Osteoblast (primary cell): ENCODE results near the gene LYST. TPM values are rescaled to one million over a fixed set of nuclear protein-coding genes. Genes with fewer than 3 reads are reported as not detected.

Experiments used
- DNase-seq: peaks from one replicate; pipeline ENCODE4 v3.0.0; 2011; ENCODE audit warnings: low spot score, mixed read lengths; ENCODE audit not compliant: insufficient read length; ENCODE audit errors: missing footprints
- H2AFZ ChIP-seq: 2 replicates; pipeline ENCODE4 v1.6.0; 2011; ENCODE audit warnings: mild to moderate bottlenecking, low read length
- H3K27ac ChIP-seq: 2 replicates; pipeline ENCODE4 v1.5.1; 2011; ENCODE audit warnings: mild to moderate bottlenecking, low read depth, low read length, moderate library complexity
- H3K27me3 ChIP-seq: 2 replicates; pipeline ENCODE4 v1.6.0; 2012; ENCODE audit warnings: mild to moderate bottlenecking, control low read depth, inconsistent platforms, low read length, moderate library complexity; ENCODE audit not compliant: insufficient read depth
- H3K36me3 ChIP-seq: 2 replicates; pipeline ENCODE4 v1.5.1; 2011; ENCODE audit warnings: mild to moderate bottlenecking, low read length, control low read depth, moderate library complexity; ENCODE audit not compliant: insufficient read depth
- H3K4me1 ChIP-seq: 2 replicates; pipeline ENCODE4 v1.5.1; 2011; ENCODE audit warnings: mild to moderate bottlenecking, low read length, control low read depth, moderate library complexity; ENCODE audit not compliant: insufficient read depth
- H3K4me2 ChIP-seq: 2 replicates; pipeline ENCODE4 v1.6.0; 2011; ENCODE audit warnings: mild to moderate bottlenecking, low read length; ENCODE audit not compliant: insufficient read depth
- H3K4me3 ChIP-seq: fragments of 200-600 bp; sonication (generic); 3 replicates; pipeline ENCODE4 v1.5.1; 2012; ENCODE audit warnings: mild to moderate bottlenecking, low read length, inconsistent platforms; ENCODE audit not compliant: insufficient read depth
- H3K79me2 ChIP-seq: 2 replicates; pipeline ENCODE4 v1.6.0; 2012; ENCODE audit warnings: mild to moderate bottlenecking, low read length, control low read depth, inconsistent platforms; ENCODE audit not compliant: insufficient read depth
- H3K9me3 ChIP-seq: 2 replicates; pipeline ENCODE4 v1.5.1; 2011; ENCODE audit warnings: low read depth, low read length, control low read depth
- H4K20me1 ChIP-seq: 2 replicates; pipeline ENCODE4 v1.6.0; 2012; ENCODE audit warnings: mild to moderate bottlenecking, low read length, control low read depth; ENCODE audit not compliant: insufficient read depth
- total RNA-seq: library from RNA; depleted of rRNA; stranded (reverse); fragments of >200 nt; gene quantifications from 2 replicates; pipeline ENCODE4 v1.2.3, GENCODE V29; 2012
- TF ChIP-seq, protein P1 (sequence below): IDR thresholded peaks from 2 replicates; pipeline ENCODE4 v1.5.1; 2011; ENCODE audit warnings: mild to moderate bottlenecking, low read depth, low read length, moderate library complexity; ENCODE audit errors: extremely low read depth

The LYST gene
- total RNA-seq, 1 donor, result 63.0 TPM

DNA sequence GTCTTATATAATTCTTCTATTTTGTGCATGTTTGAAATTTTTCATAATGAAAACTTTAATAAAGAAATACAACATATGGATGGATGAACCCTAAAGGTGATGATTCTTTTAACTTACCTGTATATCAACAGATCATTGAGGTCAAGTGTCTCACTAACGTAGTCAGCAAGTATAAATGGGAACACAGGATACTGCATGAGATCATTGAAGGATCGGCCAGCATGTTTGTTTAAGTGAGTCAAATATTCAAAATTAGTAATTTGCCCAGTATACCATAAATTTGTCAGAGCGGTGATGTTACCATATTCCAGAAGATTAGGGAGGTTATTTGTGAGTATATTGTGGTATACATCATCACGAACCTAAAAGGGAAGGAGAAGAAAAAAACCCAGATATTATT lies 146.2 kb downstream of the LYST start:
- DNase-seq, result peak; percentile 60
- TF ChIP-seq, protein P1, sequence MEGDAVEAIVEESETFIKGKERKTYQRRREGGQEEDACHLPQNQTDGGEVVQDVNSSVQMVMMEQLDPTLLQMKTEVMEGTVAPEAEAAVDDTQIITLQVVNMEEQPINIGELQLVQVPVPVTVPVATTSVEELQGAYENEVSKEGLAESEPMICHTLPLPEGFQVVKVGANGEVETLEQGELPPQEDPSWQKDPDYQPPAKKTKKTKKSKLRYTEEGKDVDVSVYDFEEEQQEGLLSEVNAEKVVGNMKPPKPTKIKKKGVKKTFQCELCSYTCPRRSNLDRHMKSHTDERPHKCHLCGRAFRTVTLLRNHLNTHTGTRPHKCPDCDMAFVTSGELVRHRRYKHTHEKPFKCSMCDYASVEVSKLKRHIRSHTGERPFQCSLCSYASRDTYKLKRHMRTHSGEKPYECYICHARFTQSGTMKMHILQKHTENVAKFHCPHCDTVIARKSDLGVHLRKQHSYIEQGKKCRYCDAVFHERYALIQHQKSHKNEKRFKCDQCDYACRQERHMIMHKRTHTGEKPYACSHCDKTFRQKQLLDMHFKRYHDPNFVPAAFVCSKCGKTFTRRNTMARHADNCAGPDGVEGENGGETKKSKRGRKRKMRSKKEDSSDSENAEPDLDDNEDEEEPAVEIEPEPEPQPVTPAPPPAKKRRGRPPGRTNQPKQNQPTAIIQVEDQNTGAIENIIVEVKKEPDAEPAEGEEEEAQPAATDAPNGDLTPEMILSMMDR, result no peak

DNA sequence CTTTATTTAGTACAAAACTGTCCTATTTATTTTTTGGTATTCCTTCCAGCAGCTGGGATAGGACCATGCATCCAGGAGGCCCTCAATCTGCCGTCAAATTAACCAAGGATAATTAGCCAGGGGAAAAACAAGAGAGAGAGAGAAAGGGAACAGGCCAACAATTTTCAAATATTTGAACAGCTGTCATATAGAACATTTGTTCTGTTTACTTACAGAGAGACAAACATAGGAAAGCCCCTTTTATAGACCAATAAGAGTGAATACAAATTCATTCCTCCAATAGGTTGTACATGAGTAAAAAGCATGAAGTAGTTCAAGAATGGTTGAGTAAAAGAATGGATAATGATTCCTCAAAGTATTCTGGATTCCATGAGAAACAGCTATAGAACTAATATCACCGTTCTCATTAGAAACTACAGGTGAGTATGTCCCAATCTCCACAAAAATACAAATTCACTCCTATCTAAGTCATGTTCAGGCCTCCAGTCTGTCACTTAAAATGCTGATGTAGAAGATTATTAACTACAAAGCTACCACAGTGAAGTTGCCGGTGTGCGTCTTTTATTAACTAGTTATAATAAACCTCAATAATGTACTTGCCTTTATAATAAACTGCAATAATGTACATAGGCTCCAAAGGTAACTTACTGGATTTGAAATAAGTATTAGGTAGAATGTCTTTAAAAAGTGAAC lies 152.4 kb downstream of the LYST start:
- H4K20me1 ChIP-seq, result no peaks in the 10 kb centered on the region
- no peak overlapping the region for H3K4me3 ChIP-seq
- no peaks in the 10 kb centered on the region for H3K4me1 ChIP-seq
- H3K9me3 ChIP-seq, result no peaks in the 10 kb centered on the region
- no peak overlapping the region for H3K4me2 ChIP-seq
- no peaks in the 10 kb centered on the region for H3K79me2 ChIP-seq
- TF ChIP-seq, protein P1, result no peak
- no peak for DNase-seq
- H3K27ac ChIP-seq, result no peak overlapping the region
- H3K27me3 ChIP-seq, result no peaks in the 10 kb centered on the region
- H3K36me3 ChIP-seq, result peaks cover 17% of the 10 kb centered on the region
- H2AFZ ChIP-seq, result no peak overlapping the region

More for the DNA sequence above, 146.2 kb downstream of the LYST start:
- Histone ChIP-seq H3K27me3 (no peaks in the 10 kb centered on the region), H3K79me2 (no peaks in the 10 kb centered on the region), H3K4me1 (peaks cover 6% of the 10 kb centered on the region), H3K9me3 (no peaks in the 10 kb centered on the region), H4K20me1 (no peaks in the 10 kb centered on the region), H3K4me3 (no peak overlapping the region), H3K4me2 (no peak overlapping the region), H2AFZ (no peak overlapping the region), H3K36me3 (peaks cover 22% of the 10 kb centered on the region), H3K27ac (no peak overlapping the region)

DNA sequence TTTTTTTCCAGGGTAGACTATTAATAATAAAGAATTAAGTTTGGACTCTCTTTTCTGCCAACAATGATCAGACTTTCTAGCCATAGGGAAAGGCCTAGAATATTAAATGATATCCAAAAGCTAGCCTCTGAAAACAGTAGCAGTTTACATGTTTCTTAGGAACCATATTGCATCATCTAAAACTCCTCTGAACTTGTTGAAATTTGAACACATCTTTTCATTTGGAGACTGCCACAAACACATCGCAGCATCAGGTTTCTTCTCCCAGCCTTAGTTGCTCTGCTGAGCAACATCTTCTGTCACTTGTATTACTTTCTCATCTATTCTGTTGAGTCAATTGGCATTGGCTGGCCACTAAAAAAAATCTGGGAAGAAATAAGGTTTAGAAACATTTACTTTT lies 153.9 kb downstream of the LYST start:
- Histone ChIP-seq H3K27ac (no peak overlapping the region), H3K4me3 (no peak overlapping the region), H3K79me2 (no peaks in the 10 kb centered on the region), H4K20me1 (no peaks in the 10 kb centered on the region), H3K9me3 (no peaks in the 10 kb centered on the region), H2AFZ (no peak overlapping the region), H3K36me3 (peaks cover 17% of the 10 kb centered on the region), H3K4me2 (no peak overlapping the region), H3K27me3 (no peaks in the 10 kb centered on the region), H3K4me1 (peaks cover 11% of the 10 kb centered on the region)
- TF ChIP-seq, protein P1, result no peak
- DNase-seq, result no peak

DNA sequence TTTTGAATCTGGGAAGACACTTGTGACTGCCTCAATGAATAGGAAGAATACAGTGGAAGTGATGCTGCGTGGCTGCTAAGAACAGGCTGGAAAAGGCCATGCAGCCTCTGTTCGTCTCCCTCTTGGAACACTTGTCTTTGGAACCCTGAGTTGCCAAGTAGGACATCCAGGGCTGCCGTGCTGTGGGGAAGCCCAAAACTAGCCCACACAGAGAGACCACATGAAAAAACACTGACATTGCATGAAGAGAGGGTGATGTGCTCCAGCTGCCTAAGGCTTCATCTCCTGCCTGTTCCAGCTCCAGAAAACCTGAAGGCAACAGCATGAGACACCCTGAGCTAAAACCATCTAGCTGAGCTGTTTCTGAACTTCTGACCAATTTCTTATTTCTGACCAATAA lies 156.0 kb downstream of the LYST start:
- Histone ChIP-seq H3K27me3 (no peaks in the 10 kb centered on the region), H2AFZ (no peak overlapping the region), H3K36me3 (peaks cover 17% of the 10 kb centered on the region), H3K4me2 (no peak overlapping the region), H3K79me2 (no peaks in the 10 kb centered on the region), H4K20me1 (no peaks in the 10 kb centered on the region), H3K9me3 (no peaks in the 10 kb centered on the region), H3K4me3 (no peak overlapping the region), H3K27ac (no peak overlapping the region), H3K4me1 (peaks cover 11% of the 10 kb centered on the region)
- no peak for DNase-seq
- TF ChIP-seq, protein P1, result no peak
